ENCODE results near the gene DARS2. TPM values are rescaled to one million over a fixed set of nuclear protein-coding genes. Genes with fewer than 3 reads are reported as not detected.

Gene DARS2
- total RNA-seq, 1 experiment from 2014 or later = 25.6 TPM

- H4K20me1 ChIP-seq (ENCODE audit: insufficient read depth) = peaks cover 12% of the 10 kb centered on the region; the same call in 1 of the 2 replicates
- no peaks in the 10 kb centered on the region for H3K9me3 ChIP-seq (ENCODE audit: control insufficient read depth in 1 of 2, insufficient read depth in 1 of 2, low read depth in 1 of 2, low read length in 2 of 2)
- BruUV-seq (replicated peaks) = no TSS peak
- H3K9ac ChIP-seq (ENCODE audit: low read length) = no peak overlapping the region
- peaks cover 15 to 22% of the 10 kb centered on the region in 2 experiments for H3K36me3 ChIP-seq (ENCODE audit: control insufficient read depth in 1 of 2, insufficient read depth in 2 of 2, low read length in 2 of 2)
- H3K27ac ChIP-seq (ENCODE audit: low read depth, low read length) = no peak overlapping the region
- ChIA-PET RAD21 (ENCODE audit: low non-redundant PET in 1 of 2, low total read pairs in 2 of 2, uncharacterized antibody in 2 of 2, unreplicated experiment in 2 of 2) (no interaction called here), POLR2A (no interaction called here), CTCF (no interaction called here)
- TF ChIP-seq, protein P1, sequence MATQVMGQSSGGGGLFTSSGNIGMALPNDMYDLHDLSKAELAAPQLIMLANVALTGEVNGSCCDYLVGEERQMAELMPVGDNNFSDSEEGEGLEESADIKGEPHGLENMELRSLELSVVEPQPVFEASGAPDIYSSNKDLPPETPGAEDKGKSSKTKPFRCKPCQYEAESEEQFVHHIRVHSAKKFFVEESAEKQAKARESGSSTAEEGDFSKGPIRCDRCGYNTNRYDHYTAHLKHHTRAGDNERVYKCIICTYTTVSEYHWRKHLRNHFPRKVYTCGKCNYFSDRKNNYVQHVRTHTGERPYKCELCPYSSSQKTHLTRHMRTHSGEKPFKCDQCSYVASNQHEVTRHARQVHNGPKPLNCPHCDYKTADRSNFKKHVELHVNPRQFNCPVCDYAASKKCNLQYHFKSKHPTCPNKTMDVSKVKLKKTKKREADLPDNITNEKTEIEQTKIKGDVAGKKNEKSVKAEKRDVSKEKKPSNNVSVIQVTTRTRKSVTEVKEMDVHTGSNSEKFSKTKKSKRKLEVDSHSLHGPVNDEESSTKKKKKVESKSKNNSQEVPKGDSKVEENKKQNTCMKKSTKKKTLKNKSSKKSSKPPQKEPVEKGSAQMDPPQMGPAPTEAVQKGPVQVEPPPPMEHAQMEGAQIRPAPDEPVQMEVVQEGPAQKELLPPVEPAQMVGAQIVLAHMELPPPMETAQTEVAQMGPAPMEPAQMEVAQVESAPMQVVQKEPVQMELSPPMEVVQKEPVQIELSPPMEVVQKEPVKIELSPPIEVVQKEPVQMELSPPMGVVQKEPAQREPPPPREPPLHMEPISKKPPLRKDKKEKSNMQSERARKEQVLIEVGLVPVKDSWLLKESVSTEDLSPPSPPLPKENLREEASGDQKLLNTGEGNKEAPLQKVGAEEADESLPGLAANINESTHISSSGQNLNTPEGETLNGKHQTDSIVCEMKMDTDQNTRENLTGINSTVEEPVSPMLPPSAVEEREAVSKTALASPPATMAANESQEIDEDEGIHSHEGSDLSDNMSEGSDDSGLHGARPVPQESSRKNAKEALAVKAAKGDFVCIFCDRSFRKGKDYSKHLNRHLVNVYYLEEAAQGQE (IDR thresholded peaks at IDR 0.05; ENCODE audit: low read depth) = no peak
- TF ChIP-seq ZBTB33 (IDR thresholded peaks at IDR 0.05; ENCODE audit: extremely low read depth, insufficient replicate concordance, low read length) (no peak), JUND (IDR thresholded peaks at IDR 0.05) (no peak), EZH2 (IDR thresholded peaks at IDR 0.05) (no peak), FOSL1 (IDR thresholded peaks at IDR 0.05; ENCODE audit: low read depth) (no peak)
- TF ChIP-seq, protein P2, sequence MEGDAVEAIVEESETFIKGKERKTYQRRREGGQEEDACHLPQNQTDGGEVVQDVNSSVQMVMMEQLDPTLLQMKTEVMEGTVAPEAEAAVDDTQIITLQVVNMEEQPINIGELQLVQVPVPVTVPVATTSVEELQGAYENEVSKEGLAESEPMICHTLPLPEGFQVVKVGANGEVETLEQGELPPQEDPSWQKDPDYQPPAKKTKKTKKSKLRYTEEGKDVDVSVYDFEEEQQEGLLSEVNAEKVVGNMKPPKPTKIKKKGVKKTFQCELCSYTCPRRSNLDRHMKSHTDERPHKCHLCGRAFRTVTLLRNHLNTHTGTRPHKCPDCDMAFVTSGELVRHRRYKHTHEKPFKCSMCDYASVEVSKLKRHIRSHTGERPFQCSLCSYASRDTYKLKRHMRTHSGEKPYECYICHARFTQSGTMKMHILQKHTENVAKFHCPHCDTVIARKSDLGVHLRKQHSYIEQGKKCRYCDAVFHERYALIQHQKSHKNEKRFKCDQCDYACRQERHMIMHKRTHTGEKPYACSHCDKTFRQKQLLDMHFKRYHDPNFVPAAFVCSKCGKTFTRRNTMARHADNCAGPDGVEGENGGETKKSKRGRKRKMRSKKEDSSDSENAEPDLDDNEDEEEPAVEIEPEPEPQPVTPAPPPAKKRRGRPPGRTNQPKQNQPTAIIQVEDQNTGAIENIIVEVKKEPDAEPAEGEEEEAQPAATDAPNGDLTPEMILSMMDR (IDR thresholded peaks at IDR 0.05 in 2 of 3, conservative IDR thresholded peaks at IDR 0.05 in 1 of 3; ENCODE audit: borderline replicate concordance in 1 of 3, insufficient read depth in 1 of 3, low read depth in 2 of 3, low read length in 2 of 3) = no peak
- TF ChIP-seq, protein P3, sequence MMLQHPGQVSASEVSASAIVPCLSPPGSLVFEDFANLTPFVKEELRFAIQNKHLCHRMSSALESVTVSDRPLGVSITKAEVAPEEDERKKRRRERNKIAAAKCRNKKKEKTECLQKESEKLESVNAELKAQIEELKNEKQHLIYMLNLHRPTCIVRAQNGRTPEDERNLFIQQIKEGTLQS (IDR thresholded peaks at IDR 0.05) = no peak
- ATAC-seq (no peak), DNase-seq (ENCODE audit: low read depth, low spot score) (no peak)
- H3K4me2 ChIP-seq (ENCODE audit: low read length) = no peak overlapping the region
- peaks cover 11 to 24% of the 10 kb centered on the region in 2 experiments; a peak in 3 of 4 replicates for H3K4me1 ChIP-seq (ENCODE audit: control insufficient read depth in 1 of 2, insufficient read depth in 2 of 2, low read length in 2 of 2)
- no peaks in the 10 kb centered on the region for H3K27me3 ChIP-seq (ENCODE audit: insufficient read depth, low read length)
- H3K9me2 ChIP-seq (ENCODE audit: insufficient read depth) = no peaks in the 10 kb centered on the region
- no peak overlapping the region for H2AFZ ChIP-seq (ENCODE audit: low read depth, low read length, poor library complexity, severe bottlenecking)
- H3K4me3 ChIP-seq (replicated peaks in 1 of 2; ENCODE audit: low read depth in 1 of 2, low read length in 2 of 2) = no peak overlapping the region
- H3K79me2 ChIP-seq (ENCODE audit: insufficient read depth, low read length) = peaks cover 23% of the 10 kb centered on the region
- intact Hi-C loops (cut with micrococcal nuclease) = no loop called here
Observed at GRCh38 chr1:173870252-173871075, 46.0 kb downstream of the DARS2 start.

Measured in HCT116 (cell line).